HepG2 (cell line): Measurements from ENCODE around the gene RASGRP1. TPM values are rescaled to one million over a fixed set of nuclear protein-coding genes. Genes with fewer than 3 reads are reported as not detected.

Experiments
- ATAC-seq: fragments of 200-7000 bp; cut with Tn5 transposase; 3 replicates; pipeline ENCODE4 v1.9.1; 2020; ENCODE audit warnings: mild to moderate bottlenecking, moderate library complexity
- BruUV-seq: library from RNA; stranded (reverse); fragments of 400-500 nt; replicated peaks from 2 replicates; lab custom pipeline; 2021; lab: Mats Ljungman, UMichigan
- CTCF ChIA-PET: fragments of 300-600 bp; formaldehyde crosslinking; extraction: SDS; loops from one replicate; lab custom pipeline; 2021; ENCODE audit warnings: low total read pairs, inconsistent platforms, low intra/inter-chr PET ratio; lab: Yijun Ruan, JAX
- POLR2A ChIA-PET: fragments of 350-600 bp; sonication (Branson Sonifier 250); formaldehyde crosslinking; loops from one replicate; lab custom pipeline; 2020; ENCODE audit warnings: antibody characterized with exemption, inconsistent platforms; lab: Yijun Ruan, JAX
- DNase-seq: peaks from one replicate; pipeline ENCODE4 v3.0.0-alpha.2; 2015; ENCODE audit warnings: low spot score
- FAIRE-seq: peaks from 3 replicates; lab custom pipeline; 2011; peaks lifted over from hg19 to GRCh38; lab: Jason Lieb, UNC
- H2AFZ ChIP-seq: one replicate; pipeline ENCODE4 v1.6.1; 2011; ENCODE audit warnings: low read length, inconsistent platforms
- H3K27ac ChIP-seq: fragments of 300-600 bp; 3 replicates; pipeline ENCODE4 v1.8.0; 2011; ENCODE audit warnings: mixed run types, mild to moderate bottlenecking, mixed read lengths, low read length, inconsistent platforms; ENCODE audit not compliant: insufficient read depth; ENCODE audit errors: extremely low read length
- H3K27me3 ChIP-seq, 2 experiments: fragments of 200-600 bp in 1 of 2; 2 replicates in 1 of 2; 3 replicates in 1 of 2; pipeline versions ENCODE4 v1.6.0 to v1.8.0; 2011; ENCODE audit warnings: low read length in 2 of 2, mild to moderate bottlenecking in 2 of 2, moderate library complexity in 2 of 2, inconsistent platforms in 1 of 2; ENCODE audit not compliant: insufficient read depth in 2 of 2, control insufficient read depth in 1 of 2
- H3K36me3 ChIP-seq, 2 experiments: fragments of 200-600 bp in 1 of 2; replicated peaks in 1 of 2; 2 replicates in 1 of 2; 3 replicates in 1 of 2; pipeline versions ENCODE4 v1.5.1 to v1.8.0; 2011; ENCODE audit warnings: low read length in 2 of 2, inconsistent platforms in 1 of 2; ENCODE audit not compliant: insufficient read depth in 2 of 2, control insufficient read depth in 1 of 2
- H3K4me1 ChIP-seq: 2 replicates; pipeline ENCODE4 v1.5.1; 2012; ENCODE audit warnings: low read length, inconsistent platforms; ENCODE audit not compliant: insufficient read depth
- H3K4me2 ChIP-seq: 2 replicates; pipeline ENCODE4 v1.6.0; 2011; ENCODE audit warnings: low read depth, low read length, inconsistent platforms
- H3K4me3 ChIP-seq, 3 experiments: fragments of 200-600 bp in 1 of 3; sonication (generic), shearing (Covaris generic) in 1 of 3; replicated peaks in 1 of 3; 2 replicates each; pipeline ENCODE4 v1.5.1; 2011 to 2016; ENCODE audit warnings: low read length in 3 of 3, inconsistent platforms in 2 of 3, low read depth in 2 of 3, mild to moderate bottlenecking in 2 of 3, control low read depth in 1 of 3, mixed read lengths in 1 of 3; ENCODE audit not compliant: insufficient read depth in 1 of 3
- H3K79me2 ChIP-seq: one replicate; pipeline ENCODE4 v1.6.1; 2011; ENCODE audit warnings: low read length, inconsistent platforms; ENCODE audit not compliant: insufficient read depth
- H3K9ac ChIP-seq: 2 replicates; pipeline ENCODE4 v1.6.0; 2011; ENCODE audit warnings: mild to moderate bottlenecking, low read depth, low read length, inconsistent platforms; ENCODE audit not compliant: insufficient read depth
- H3K9me3 ChIP-seq: 2 replicates; pipeline ENCODE4 v1.5.1; 2012; ENCODE audit warnings: mild to moderate bottlenecking, low read length
- H4K20me1 ChIP-seq: 2 replicates; pipeline ENCODE4 v1.6.0; 2011; ENCODE audit warnings: inconsistent platforms, mild to moderate bottlenecking, low read length, moderate library complexity; ENCODE audit not compliant: insufficient read depth
- BRCA1 ChIP-seq: sonication (generic); formaldehyde crosslinking; IDR thresholded peaks from 2 replicates; pipeline ENCODE4 v1.4.0; 2020; ENCODE audit warnings: missing genetic modification reagents
- NR3C1 ChIP-seq: sonication (generic); formaldehyde crosslinking; IDR thresholded peaks from 2 replicates; pipeline ENCODE4 v1.4.0; 2020; ENCODE audit warnings: missing genetic modification reagents
- PAX8 ChIP-seq: sonication (generic); formaldehyde crosslinking; IDR thresholded peaks from 2 replicates; pipeline ENCODE4 v1.8.0; 2022; ENCODE audit warnings: mild to moderate bottlenecking, missing genetic modification reagents, borderline replicate concordance
- POGZ ChIP-seq: sonication (generic); formaldehyde crosslinking; IDR thresholded peaks from 2 replicates; pipeline ENCODE4 v1.4.0; 2020; ENCODE audit warnings: mild to moderate bottlenecking, missing genetic modification reagents
- ZNF24 ChIP-seq: fragments of 450-650 bp; IDR thresholded peaks from 2 replicates; pipeline ENCODE4 v1.6.1; 2017; ENCODE audit warnings: antibody characterized with exemption, mild to moderate bottlenecking
- ZNF501 ChIP-seq: sonication (generic); formaldehyde crosslinking; IDR thresholded peaks from 2 replicates; pipeline ENCODE4 v1.5.1; 2020; ENCODE audit warnings: mild to moderate bottlenecking, moderate library complexity, missing genetic modification reagents
- ZNF557 ChIP-seq: sonication (generic); formaldehyde crosslinking; IDR thresholded peaks from 2 replicates; pipeline ENCODE4 v1.4.0; 2020; ENCODE audit warnings: missing genetic modification reagents
- ZNF773 ChIP-seq: sonication (generic); formaldehyde crosslinking; IDR thresholded peaks from 2 replicates; pipeline ENCODE4 v1.4.0; 2020; ENCODE audit warnings: missing genetic modification reagents, borderline replicate concordance
- ZSCAN22 ChIP-seq: sonication (generic); formaldehyde crosslinking; IDR thresholded peaks from 2 replicates; pipeline ENCODE4 v1.4.0; 2020; ENCODE audit warnings: mild to moderate bottlenecking, missing genetic modification reagents
- ZSCAN31 ChIP-seq: sonication (generic); formaldehyde crosslinking; IDR thresholded peaks from 2 replicates; pipeline ENCODE4 v1.5.0; 2020; ENCODE audit warnings: low read depth, mild to moderate bottlenecking, missing genetic modification reagents
- WGBS: methylation state at CpG from one replicate; pipeline ENCODE4 v1.1.6; 2017; ENCODE audit warnings: low lambda C conversion rate; 5-methylcytosine and 5-hydroxymethylcytosine counted together
- in situ Hi-C: cut with HindIII; loops from 2 replicates; pipeline ENCODE4 v1.10.0; 2017; ENCODE audit warnings: low pct_unique_long_range_greater_than_20kb; ENCODE audit not compliant: extremely low pct_ligation_motif_present
- intact Hi-C: fragments of 100-400 bp; cut with micrococcal nuclease; formaldehyde crosslinking; loops from one replicate; pipeline ENCODE4 v1.10.0; 2022; ENCODE audit not compliant: unreplicated experiment
- polyA plus RNA-seq, 8 experiments: library from polyadenylated mRNA; depleted of rRNA in 3 of 8; stranded (reverse) in 7 of 8; unstranded in 1 of 8; fragments of >200 nt; fragmentation: Illumina TruSeq in 4 of 8; extraction: Trizol in 4 of 8; gene quantifications; 2 replicates each; pipeline versions ENCODE4 v1.2.1 to v1.2.3, GENCODE V29; 2011 to 2016; ENCODE audit warnings: low read depth in 4 of 8, missing spikeins in 1 of 8, mixed read lengths in 1 of 8; ENCODE audit not compliant: insufficient read depth in 1 of 8
- total RNA-seq, 5 experiments: library from RNA; depleted of rRNA; stranded (reverse); fragments of >200 nt; fragmentation: Illumina TruSeq; extraction: Trizol; gene quantifications; 2 replicates each; pipeline ENCODE4 v1.2.3, GENCODE V29; 2016; ENCODE audit warnings: low read depth in 1 of 5
- TF ChIP-seq, protein P1 (sequence below): sonication (generic); formaldehyde crosslinking; IDR thresholded peaks from 2 replicates; pipeline ENCODE4 v1.9.0; 2021; ENCODE audit warnings: missing genetic modification reagents, borderline replicate concordance

The RASGRP1 gene
- total and polyA plus RNA-seq, 2 of the 13 experiments (the other 11 are each of a cell fraction or from before 2014, with no cell fraction given), result 0.07 TPM; not detected in 1

DNA sequence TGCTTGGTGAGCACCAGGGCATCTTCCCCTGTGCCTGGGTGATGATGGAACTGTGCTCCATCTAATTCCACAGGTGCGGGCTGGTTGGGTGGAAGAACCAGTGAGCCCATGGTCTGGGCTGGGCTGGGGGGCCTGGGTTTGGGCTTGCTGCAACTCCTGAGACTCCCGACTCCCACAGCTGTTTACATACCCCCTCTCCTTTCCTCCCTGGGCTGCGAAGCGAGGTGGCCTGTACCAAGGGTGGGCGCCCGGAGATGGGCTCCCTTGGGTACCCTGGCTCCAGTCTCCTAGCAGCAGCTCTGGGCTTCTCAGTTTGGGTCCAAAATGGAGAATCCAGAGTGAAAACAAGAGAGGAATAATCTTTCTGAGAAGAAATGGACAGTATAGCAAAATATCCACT, 105.1 kb downstream of the RASGRP1 start:
- TF ChIP-seq PAX8 (CRISPR knock-in tag), result no peak
- no peak for TF ChIP-seq ZNF557
- TF ChIP-seq, protein P1, sequence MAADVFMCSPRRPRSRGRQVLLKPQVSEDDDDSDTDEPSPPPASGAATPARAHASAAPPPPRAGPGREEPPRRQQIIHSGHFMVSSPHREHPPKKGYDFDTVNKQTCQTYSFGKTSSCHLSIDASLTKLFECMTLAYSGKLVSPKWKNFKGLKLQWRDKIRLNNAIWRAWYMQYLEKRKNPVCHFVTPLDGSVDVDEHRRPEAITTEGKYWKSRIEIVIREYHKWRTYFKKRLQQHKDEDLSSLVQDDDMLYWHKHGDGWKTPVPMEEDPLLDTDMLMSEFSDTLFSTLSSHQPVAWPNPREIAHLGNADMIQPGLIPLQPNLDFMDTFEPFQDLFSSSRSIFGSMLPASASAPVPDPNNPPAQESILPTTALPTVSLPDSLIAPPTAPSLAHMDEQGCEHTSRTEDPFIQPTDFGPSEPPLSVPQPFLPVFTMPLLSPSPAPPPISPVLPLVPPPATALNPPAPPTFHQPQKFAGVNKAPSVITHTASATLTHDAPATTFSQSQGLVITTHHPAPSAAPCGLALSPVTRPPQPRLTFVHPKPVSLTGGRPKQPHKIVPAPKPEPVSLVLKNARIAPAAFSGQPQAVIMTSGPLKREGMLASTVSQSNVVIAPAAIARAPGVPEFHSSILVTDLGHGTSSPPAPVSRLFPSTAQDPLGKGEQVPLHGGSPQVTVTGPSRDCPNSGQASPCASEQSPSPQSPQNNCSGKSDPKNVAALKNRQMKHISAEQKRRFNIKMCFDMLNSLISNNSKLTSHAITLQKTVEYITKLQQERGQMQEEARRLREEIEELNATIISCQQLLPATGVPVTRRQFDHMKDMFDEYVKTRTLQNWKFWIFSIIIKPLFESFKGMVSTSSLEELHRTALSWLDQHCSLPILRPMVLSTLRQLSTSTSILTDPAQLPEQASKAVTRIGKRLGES (CRISPR knock-in tag), result no peak
- no peak for TF ChIP-seq ZNF24
- TF ChIP-seq ZNF773 (CRISPR knock-in tag), result no peak
- TF ChIP-seq ZNF501 (CRISPR knock-in tag), result no peak
- TF ChIP-seq ZSCAN22 (CRISPR knock-in tag), result no peak
- TF ChIP-seq BRCA1 (CRISPR knock-in tag), result no peak
- TF ChIP-seq ZSCAN31, result no peak
- no peak for TF ChIP-seq POGZ (CRISPR knock-in tag)
- no peak for TF ChIP-seq NR3C1
- POLR2A ChIA-PET, result no interaction called here
- ATAC-seq, result no peak
- H4K20me1 ChIP-seq, result no peaks in the 10 kb centered on the region; the same call in 1 of the 2 replicates
- no peak overlapping the region for H3K4me2 ChIP-seq
- CTCF ChIA-PET, result no interaction called here
- BruUV-seq, result no TSS peak
- H3K4me3 ChIP-seq, result no peak overlapping the region
- H3K27ac ChIP-seq, result no peak overlapping the region
- no peak for DNase-seq
- intact Hi-C loops, result loop anchor here (10.0 kb wide), 1 partner anchor 215 kb away; no protein-coding TSS in a partner anchor
- no peak for FAIRE-seq
- H3K4me1 ChIP-seq, result peaks cover 15% of the 10 kb centered on the region
- no peak overlapping the region for H3K9ac ChIP-seq
- 90% methylated on average over 6 of the region's 6 CpGs for WGBS
- H3K36me3 ChIP-seq, result 0 out of 5 replicates have a peak, but pooled peaks cover 0 to 1% of the 10 kb centered on the region in 2 experiments
- peaks cover 0 to 3% of the 10 kb centered on the region in 2 experiments; a peak in 2 of 5 replicates for H3K27me3 ChIP-seq
- H2AFZ ChIP-seq, result no peak overlapping the region
- H3K9me3 ChIP-seq, result no peaks in the 10 kb centered on the region
- in situ Hi-C loops, result no loop called here
- peaks cover 77% of the 10 kb centered on the region for H3K79me2 ChIP-seq
